OCI-LY3 (cell line): Measurements from ENCODE around the gene NPFFR1.

Experiments
- H2AFZ ChIP-seq: fragments of 200-600, 300-600 bp; shearing (Covaris generic); 2 replicates; pipeline ENCODE4 v1.6.0; 2014; ENCODE audit warnings: antibody characterized with exemption, low read depth, low read length
- H3K27ac ChIP-seq: fragments of 200-600, 300-600 bp; sonication (generic); 2 replicates; pipeline ENCODE4 v1.5.1; 2014; ENCODE audit warnings: mild to moderate bottlenecking, low read length, moderate library complexity, mixed read lengths
- H3K27me3 ChIP-seq: fragments of 200-600, 300-600 bp; sonication (generic); 2 replicates; pipeline ENCODE4 v1.6.1; 2014; ENCODE audit warnings: low read depth, low read length, mixed read lengths
- H3K36me3 ChIP-seq: fragments of 200-600, 300-600 bp; sonication (generic); replicated peaks from 2 replicates; pipeline ENCODE3; 2014; ENCODE audit warnings: low read depth, low read length, mixed read lengths
- H3K4me1 ChIP-seq: fragments of 300-600, 200-600 bp; sonication (generic); 2 replicates; pipeline ENCODE4 v1.6.1; 2014; ENCODE audit warnings: low read length, mixed read lengths
- H3K4me2 ChIP-seq: fragments of 200-600, 300-600 bp; sonication (generic); 2 replicates; pipeline ENCODE4 v1.6.1; 2014; ENCODE audit warnings: low read length, mixed read lengths
- H3K4me3 ChIP-seq: fragments of 300-600, 200-600 bp; sonication (generic); 2 replicates; pipeline ENCODE4 v1.5.1; 2014; ENCODE audit warnings: antibody characterized with exemption, mild to moderate bottlenecking, low read length, moderate library complexity
- H3K79me2 ChIP-seq: fragments of 300-600, 200-600 bp; shearing (Covaris generic); 2 replicates; pipeline ENCODE4 v1.6.1; 2014; ENCODE audit warnings: mild to moderate bottlenecking, low read length, mixed read lengths
- H3K9ac ChIP-seq: fragments of 300-600, 200-600 bp; shearing (Covaris generic); 2 replicates; pipeline ENCODE4 v1.6.0; 2014; ENCODE audit warnings: mild to moderate bottlenecking, low read length, moderate library complexity
- H3K9me3 ChIP-seq: fragments of 200-600, 300-600 bp; shearing (Covaris generic); 2 replicates; pipeline ENCODE4 v1.6.1; 2014; ENCODE audit warnings: low read length, mixed read lengths; ENCODE audit not compliant: insufficient read depth
- H4K20me1 ChIP-seq: fragments of 200-600, 300-600 bp; sonication (generic); 2 replicates; pipeline ENCODE4 v1.6.1; 2016; ENCODE audit warnings: low read length, mixed read lengths; ENCODE audit not compliant: insufficient read depth
- EZH2phosphoT487 ChIP-seq: fragments of 200-600 bp; shearing (Covaris generic); IDR thresholded peaks from 2 replicates; pipeline ENCODE4 v1.6.1; 2018; ENCODE audit warnings: antibody characterized with exemption, mixed run types, low read depth
- TF ChIP-seq, protein P1 (sequence below): fragments of 200-600, 300-600 bp; sonication (generic); IDR thresholded peaks from 2 replicates; pipeline ENCODE4 v1.5.1; 2014; ENCODE audit warnings: antibody characterized with exemption, low read length, low read depth

NPFFR1 gene

GRCh38 chr10:70315276-70315675, 31.5 kb upstream of the NPFFR1 start:
- TF ChIP-seq, protein P1, sequence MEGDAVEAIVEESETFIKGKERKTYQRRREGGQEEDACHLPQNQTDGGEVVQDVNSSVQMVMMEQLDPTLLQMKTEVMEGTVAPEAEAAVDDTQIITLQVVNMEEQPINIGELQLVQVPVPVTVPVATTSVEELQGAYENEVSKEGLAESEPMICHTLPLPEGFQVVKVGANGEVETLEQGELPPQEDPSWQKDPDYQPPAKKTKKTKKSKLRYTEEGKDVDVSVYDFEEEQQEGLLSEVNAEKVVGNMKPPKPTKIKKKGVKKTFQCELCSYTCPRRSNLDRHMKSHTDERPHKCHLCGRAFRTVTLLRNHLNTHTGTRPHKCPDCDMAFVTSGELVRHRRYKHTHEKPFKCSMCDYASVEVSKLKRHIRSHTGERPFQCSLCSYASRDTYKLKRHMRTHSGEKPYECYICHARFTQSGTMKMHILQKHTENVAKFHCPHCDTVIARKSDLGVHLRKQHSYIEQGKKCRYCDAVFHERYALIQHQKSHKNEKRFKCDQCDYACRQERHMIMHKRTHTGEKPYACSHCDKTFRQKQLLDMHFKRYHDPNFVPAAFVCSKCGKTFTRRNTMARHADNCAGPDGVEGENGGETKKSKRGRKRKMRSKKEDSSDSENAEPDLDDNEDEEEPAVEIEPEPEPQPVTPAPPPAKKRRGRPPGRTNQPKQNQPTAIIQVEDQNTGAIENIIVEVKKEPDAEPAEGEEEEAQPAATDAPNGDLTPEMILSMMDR: no peak
- TF ChIP-seq EZH2phosphoT487: no peak
- Histone ChIP-seq H3K36me3 (peaks cover 6% of the 10 kb centered on the region), H3K4me2 (no peak overlapping the region)

DNA sequence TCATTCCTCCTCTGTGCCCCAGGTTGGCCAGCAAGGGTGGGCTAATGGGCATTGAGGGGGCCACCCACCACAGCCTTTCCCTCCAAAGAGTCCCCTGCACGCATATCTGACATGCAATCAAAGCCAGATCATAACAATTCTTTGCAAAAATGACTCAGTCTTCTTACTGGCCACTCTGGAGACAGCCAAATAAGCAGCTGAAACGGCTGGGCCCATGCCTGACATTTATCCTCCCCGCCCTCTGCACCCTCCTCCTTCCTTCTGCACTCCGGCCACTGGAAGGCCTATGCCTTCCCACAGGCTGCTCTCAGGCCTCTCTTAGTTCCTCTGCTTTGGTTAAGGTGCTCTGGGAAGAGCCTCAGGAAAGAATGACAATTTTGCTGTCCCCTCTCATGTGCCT, 29.2 kb upstream of the NPFFR1 start:
- Histone ChIP-seq H3K27me3 (no peaks in the 10 kb centered on the region), H3K9me3 (no peaks in the 10 kb centered on the region), H3K36me3 (peaks cover 6% of the 10 kb centered on the region), H3K4me2 (no peak overlapping the region), H3K9ac (no peak overlapping the region), H4K20me1 (no peaks in the 10 kb centered on the region), H3K4me1 (peaks cover 22% of the 10 kb centered on the region), H3K4me3 (no peak overlapping the region), H3K27ac (no peak overlapping the region), H3K79me2 (no peaks in the 10 kb centered on the region), H2AFZ (no peak overlapping the region)
- TF ChIP-seq EZH2phosphoT487: no peak
- TF ChIP-seq, protein P1: no peak

More at GRCh38 chr10:70315276-70315675, 31.5 kb upstream of the NPFFR1 start:
- H3K27ac ChIP-seq: no peak overlapping the region
- no peaks in the 10 kb centered on the region for H4K20me1 ChIP-seq
- no peak overlapping the region for H3K4me3 ChIP-seq
- no peak overlapping the region for H3K9ac ChIP-seq
- no peaks in the 10 kb centered on the region for H3K27me3 ChIP-seq
- H3K4me1 ChIP-seq: peaks cover 44% of the 10 kb centered on the region
- no peaks in the 10 kb centered on the region for H3K9me3 ChIP-seq
- H2AFZ ChIP-seq: no peak overlapping the region
- no peaks in the 10 kb centered on the region for H3K79me2 ChIP-seq

GRCh38 chr10:70312249-70312648, 28.4 kb upstream of the NPFFR1 start:
- Histone ChIP-seq H4K20me1 (no peaks in the 10 kb centered on the region), H2AFZ (no peak overlapping the region), H3K4me1 (peaks cover 15% of the 10 kb centered on the region), H3K4me3 (no peak overlapping the region), H3K9me3 (no peaks in the 10 kb centered on the region), H3K9ac (no peak overlapping the region), H3K4me2 (no peak overlapping the region), H3K27me3 (no peaks in the 10 kb centered on the region), H3K27ac (no peak overlapping the region), H3K36me3 (peaks cover 6% of the 10 kb centered on the region), H3K79me2 (no peaks in the 10 kb centered on the region)
- TF ChIP-seq, protein P1: no peak
- no peak for TF ChIP-seq EZH2phosphoT487

DNA sequence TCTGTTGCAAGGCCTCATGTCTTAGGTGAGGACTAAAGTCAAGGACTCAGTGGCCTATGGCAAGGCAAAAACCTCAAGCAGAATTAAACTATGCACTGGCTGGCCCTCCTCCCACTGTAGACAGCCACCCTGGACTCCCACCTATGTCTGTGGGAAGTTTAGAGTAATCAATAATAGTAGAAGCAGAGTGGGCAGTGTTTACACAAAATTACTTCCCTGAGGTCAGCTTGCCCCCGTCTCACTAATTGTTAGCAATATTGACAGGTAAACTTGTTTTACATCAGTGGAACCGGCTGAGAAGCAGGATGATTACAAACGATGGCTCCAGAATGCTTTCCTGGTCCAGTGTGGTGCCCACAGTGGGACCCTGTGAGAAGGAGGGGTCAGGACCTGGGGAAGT, 27.9 kb upstream of the NPFFR1 start:
- TF ChIP-seq, protein P1: no peak
- TF ChIP-seq EZH2phosphoT487: no peak
- Histone ChIP-seq H3K4me1 (peaks cover 11% of the 10 kb centered on the region), H3K9me3 (no peaks in the 10 kb centered on the region)

More for the DNA sequence above, 27.9 kb upstream of the NPFFR1 start:
- Histone ChIP-seq H4K20me1 (no peaks in the 10 kb centered on the region), H3K4me3 (no peak overlapping the region), H3K27ac (no peak overlapping the region), H3K27me3 (no peaks in the 10 kb centered on the region), H3K36me3 (peaks cover 6% of the 10 kb centered on the region), H3K4me2 (no peak overlapping the region), H3K9ac (no peak overlapping the region), H3K79me2 (no peaks in the 10 kb centered on the region), H2AFZ (no peak overlapping the region)
